HepG2 (cell line): Measurements from ENCODE around the gene EFNA2. TPM values are rescaled to one million over a fixed set of nuclear protein-coding genes. Genes with fewer than 3 reads are reported as not detected.

Source experiments
- DMAP1 ChIP-seq: IDR thresholded peaks from 2 replicates; pipeline ENCODE4 v1.6.1; 2016
- EZH2 ChIP-seq: conservative IDR thresholded peaks from 2 replicates; pipeline ENCODE4 v1.6.1; 2012; ENCODE audit warnings: mild to moderate bottlenecking, low read depth, low read length, moderate library complexity
- GTF3A ChIP-seq: sonication (generic); formaldehyde crosslinking; conservative IDR thresholded peaks from 2 replicates; pipeline ENCODE4 v1.4.0; 2020; ENCODE audit warnings: mild to moderate bottlenecking, missing genetic modification reagents
- HNF1B ChIP-seq: sonication (generic); formaldehyde crosslinking; IDR thresholded peaks from 2 replicates; pipeline ENCODE4 v1.5.1; 2020; ENCODE audit warnings: mild to moderate bottlenecking, moderate library complexity, missing genetic modification reagents
- HOXD1 ChIP-seq: sonication (generic); formaldehyde crosslinking; IDR thresholded peaks from 2 replicates; pipeline ENCODE4 v1.5.0; 2020; ENCODE audit warnings: missing genetic modification reagents
- IRF2 ChIP-seq: IDR thresholded peaks from 2 replicates; pipeline ENCODE4 v1.6.1; 2018; ENCODE audit warnings: missing genetic modification reagents, missing compliant biosample characterization
- KDM5A ChIP-seq: fragments of 200-600 bp; sonication (generic); IDR thresholded peaks from 2 replicates; pipeline ENCODE4 v1.7.0; 2018; ENCODE audit warnings: antibody characterized with exemption, mild to moderate bottlenecking, low read length, borderline replicate concordance
- MAFK ChIP-seq, 2 experiments: IDR thresholded peaks in 1 of 2; conservative IDR thresholded peaks in 1 of 2; 2 replicates each; pipeline ENCODE4 v1.6.1; 2011; ENCODE audit warnings: improper control_type of control experiment in 2 of 2, low read length in 2 of 2
- MIER3 ChIP-seq: IDR thresholded peaks from 2 replicates; pipeline ENCODE4 v1.6.1; 2016; ENCODE audit warnings: missing compliant biosample characterization, borderline replicate concordance
- PRMT3 ChIP-seq: sonication (generic); formaldehyde crosslinking; IDR thresholded peaks from 2 replicates; pipeline ENCODE4 v1.8.1; 2022; ENCODE audit warnings: low read depth, mild to moderate bottlenecking, moderate library complexity, missing genetic modification reagents, borderline replicate concordance
- RXRA ChIP-seq: sonication (generic); formaldehyde crosslinking; IDR thresholded peaks from 2 replicates; pipeline ENCODE4 v1.5.1; 2020; ENCODE audit warnings: missing genetic modification reagents
- RXRB ChIP-seq: IDR thresholded peaks from 2 replicates; pipeline ENCODE4 v1.6.1; 2016; ENCODE audit warnings: borderline replicate concordance, missing genetic modification reagents, missing compliant biosample characterization
- SOX13 ChIP-seq, 3 experiments: fragments of 450-650 bp in 1 of 3; sonication (generic) in 1 of 3; formaldehyde crosslinking in 1 of 3; IDR thresholded peaks in 2 of 3; conservative IDR thresholded peaks in 1 of 3; 2 replicates each; pipeline versions ENCODE4 v1.5.0 to v1.6.1; 2016 to 2020; ENCODE audit warnings: antibody characterized with exemption in 1 of 3, mild to moderate bottlenecking in 1 of 3, missing compliant biosample characterization in 1 of 3, missing genetic modification reagents in 1 of 3, moderate library complexity in 1 of 3
- SP1 ChIP-seq, 2 experiments: fragments of 450-650 bp in 1 of 2; sonication (generic) in 1 of 2; formaldehyde crosslinking in 1 of 2; IDR thresholded peaks; 2 replicates each; pipeline versions ENCODE4 v1.4.0 to v1.6.1; 2016 to 2020; ENCODE audit warnings: missing genetic modification reagents in 1 of 2
- TBL1XR1 ChIP-seq: fragments of 150-350 bp; IDR thresholded peaks from 2 replicates; pipeline ENCODE4 v1.6.1; 2014; ENCODE audit warnings: borderline replicate concordance, low read length; ENCODE audit not compliant: partially characterized antibody
- TFDP2 ChIP-seq: sonication (generic); formaldehyde crosslinking; IDR thresholded peaks from 2 replicates; pipeline ENCODE4 v1.4.0; 2020; ENCODE audit warnings: missing genetic modification reagents
- UBTF ChIP-seq: sonication (generic); formaldehyde crosslinking; IDR thresholded peaks from 2 replicates; pipeline ENCODE4 v1.4.0; 2020; ENCODE audit warnings: mild to moderate bottlenecking, missing genetic modification reagents
- ZBTB42 ChIP-seq: sonication (generic); formaldehyde crosslinking; IDR thresholded peaks from 2 replicates; pipeline ENCODE4 v1.5.0; 2020; ENCODE audit warnings: mild to moderate bottlenecking, missing genetic modification reagents
- ZNF230 ChIP-seq: sonication (generic); formaldehyde crosslinking; IDR thresholded peaks from 2 replicates; pipeline ENCODE4 v1.4.0; 2020; ENCODE audit warnings: mild to moderate bottlenecking, missing genetic modification reagents
- ZNF282 ChIP-seq: fragments of 450-650 bp; IDR thresholded peaks from 2 replicates; pipeline ENCODE4 v1.6.1; 2018; ENCODE audit not compliant: partially characterized antibody
- ZNF543 ChIP-seq: sonication (generic); formaldehyde crosslinking; IDR thresholded peaks from 2 replicates; pipeline ENCODE4 v1.4.0; 2020; ENCODE audit warnings: mild to moderate bottlenecking, missing genetic modification reagents
- ZNF557 ChIP-seq: sonication (generic); formaldehyde crosslinking; IDR thresholded peaks from 2 replicates; pipeline ENCODE4 v1.4.0; 2020; ENCODE audit warnings: missing genetic modification reagents
- ZNF572 ChIP-seq: sonication (generic); formaldehyde crosslinking; IDR thresholded peaks from 2 replicates; pipeline ENCODE4 v1.5.1; 2020; ENCODE audit warnings: mild to moderate bottlenecking, missing genetic modification reagents
- ZNF883 ChIP-seq: sonication (generic); formaldehyde crosslinking; IDR thresholded peaks from 2 replicates; pipeline ENCODE4 v1.5.1; 2020; ENCODE audit warnings: mild to moderate bottlenecking, missing genetic modification reagents; ENCODE audit errors: not compliant biosample characterization
- polyA plus RNA-seq, 8 experiments: library from polyadenylated mRNA; depleted of rRNA in 3 of 8; stranded (reverse) in 7 of 8; unstranded in 1 of 8; fragments of >200 nt; fragmentation: Illumina TruSeq in 4 of 8; extraction: Trizol in 4 of 8; gene quantifications; 2 replicates each; pipeline versions ENCODE4 v1.2.1 to v1.2.3, GENCODE V29; 2011 to 2016; ENCODE audit warnings: low read depth in 4 of 8, missing spikeins in 1 of 8, mixed read lengths in 1 of 8; ENCODE audit not compliant: insufficient read depth in 1 of 8
- total RNA-seq, 5 experiments: library from RNA; depleted of rRNA; stranded (reverse); fragments of >200 nt; fragmentation: Illumina TruSeq; extraction: Trizol; gene quantifications; 2 replicates each; pipeline ENCODE4 v1.2.3, GENCODE V29; 2016; ENCODE audit warnings: low read depth in 1 of 5

EFNA2 gene
- total and polyA plus RNA-seq, 2 of the 13 experiments (the other 11 are each of a cell fraction or from before 2014, with no cell fraction given), result 6.0 to 9.9 TPM

- TF ChIP-seq UBTF (peak; percentile 51), SP1 (IDR thresholded peaks at IDR 0.05) (no peak), SP1 (CRISPR knock-in tag; IDR thresholded peaks at IDR 0.05) (0 out of 2 replicates have a peak, but pooled peaks have one; percentile 3), GTF3A (CRISPR knock-in tag) (no peak), MAFK (conservative IDR thresholded peaks at IDR 0.05 in 1 of 2, IDR thresholded peaks at IDR 0.05 in 1 of 2; ENCODE audit: low read length in 2 of 2) (no peak), ZNF572 (0 out of 2 replicates have a peak, but pooled peaks have one; percentile 9), HOXD1 (CRISPR knock-in tag) (no peak; the same call in 1 of the 2 replicates), TFDP2 (CRISPR knock-in tag) (no peak), TBL1XR1 (no peak), ZNF230 (CRISPR knock-in tag) (peak; percentile 65; the same call in 1 of the 2 replicates), ZNF557 (CRISPR knock-in tag) (0 out of 2 replicates have a peak, but pooled peaks have one; percentile 43), PRMT3 (CRISPR knock-in tag) (peak; percentile 37; the same call in 1 of the 2 replicates), ZNF883 (CRISPR knock-in tag) (no peak), DMAP1 (CRISPR knock-in tag) (0 out of 2 replicates have a peak, but pooled peaks have one; percentile 0), RXRA (peak; percentile 58; the same call in 1 of the 2 replicates), IRF2 (CRISPR knock-in tag) (no peak), ZNF282 (no peak), HNF1B (CRISPR knock-in tag) (peak; percentile 68; the same call in 1 of the 2 replicates), EZH2 (no peak), ZNF543 (0 out of 2 replicates have a peak, but pooled peaks have one; percentile 23), MIER3 (CRISPR knock-in tag) (peak; percentile 23; the same call in 1 of the 2 replicates), RXRB (CRISPR knock-in tag) (peak; percentile 44), SOX13 (IDR thresholded peaks at IDR 0.05) (no peak), SOX13 (CRISPR knock-in tag; conservative IDR thresholded peaks at IDR 0.05 in 1 of 2, IDR thresholded peaks at IDR 0.05 in 1 of 2) (0 out of 4 replicates have a peak, but pooled peaks of 1 of the 2 experiments have one; percentile 18), ZBTB42 (no peak), KDM5A (peak; percentile 3; the same call in 1 of the 2 replicates)
These were observed 9.6 kb upstream of the EFNA2 start (continued) for GRCh38 chr19:1275976-1276627.
